HG02759 (cell line): ENCODE data around the gene WDR88.

Experiments used
- ATAC-seq: cut with Tn5 transposase; IDR thresholded peaks from one replicate; pipeline ENCODE4 v1.9.1; 2021; ENCODE audit warnings: mild to moderate bottlenecking, moderate library complexity; ENCODE audit not compliant: unreplicated experiment

WDR88 gene

GRCh38 chr19:33195645-33196347, 63.9 kb downstream of the WDR88 start:
- no peak for ATAC-seq

GRCh38 chr19:33196446-33197193, 64.7 kb downstream of the WDR88 start:
- ATAC-seq = no peak

- no peak for ATAC-seq
Measured at GRCh38 chr19:33197591-33198000, 65.7 kb downstream of the WDR88 start.

GRCh38 chr19:33198169-33198568, 66.3 kb downstream of the WDR88 start:
- no peak for ATAC-seq

- no peak for ATAC-seq
Measured at GRCh38 chr19:33199441-33200265, 67.7 kb downstream of the WDR88 start.

GRCh38 chr19:33201473-33201872, 69.6 kb downstream of the WDR88 start:
- no peak for ATAC-seq

- ATAC-seq = no peak
Measured at GRCh38 chr19:33201886-33202545, 70.1 kb downstream of the WDR88 start.

GRCh38 chr19:33202546-33203507, 70.9 kb downstream of the WDR88 start:
- ATAC-seq = no peak

- no peak for ATAC-seq
Measured at GRCh38 chr19:33203529-33203928, 71.6 kb downstream of the WDR88 start.

GRCh38 chr19:33204136-33204973, 72.4 kb downstream of the WDR88 start:
- no peak for ATAC-seq

- ATAC-seq = no peak
Measured at GRCh38 chr19:33205110-33205509, 73.2 kb downstream of the WDR88 start.

GRCh38 chr19:33205531-33206260, 73.8 kb downstream of the WDR88 start:
- ATAC-seq = no peak

- ATAC-seq = no peak
Measured at GRCh38 chr19:33206261-33207039, 74.5 kb downstream of the WDR88 start.

- ATAC-seq = no peak
Measured at GRCh38 chr19:33207040-33207620, 75.2 kb downstream of the WDR88 start.

- ATAC-seq = no peak
Measured at GRCh38 chr19:33207903-33208302, 76.0 kb downstream of the WDR88 start.

- ATAC-seq = no peak
Measured at GRCh38 chr19:33208371-33208895, 76.5 kb downstream of the WDR88 start.
